ENCODE results near the gene SF3B2.

DNA sequence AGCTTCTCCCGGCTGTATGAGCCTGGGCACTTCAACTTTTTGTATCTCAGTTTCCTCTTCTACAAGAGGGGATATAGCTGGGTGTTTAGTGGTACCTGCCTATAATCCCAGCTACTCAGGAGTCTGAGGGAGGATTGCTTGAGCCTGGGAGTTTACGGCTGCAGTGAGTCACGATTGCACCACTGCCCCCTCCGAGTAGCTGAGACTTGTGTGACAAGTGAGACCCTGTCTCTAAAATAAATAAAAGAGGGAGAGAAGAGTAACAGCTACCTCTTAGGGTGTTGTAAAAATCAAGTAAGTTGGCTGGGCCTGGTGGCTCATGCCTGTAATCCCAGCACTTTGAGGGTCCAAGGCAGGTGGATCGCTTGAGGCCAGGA lies 15.8 kb upstream of the SF3B2 start:
- no peak for TF ChIP-seq CTCF (IDR thresholded peaks at IDR 0.05)
- TF ChIP-seq POLR2A (IDR thresholded peaks at IDR 0.05), result no peak
- no peak for TF ChIP-seq EP300 (IDR thresholded peaks at IDR 0.05)

Data from tibial nerve (tissue), 4 donors.